EH (cell line): Measurements from ENCODE around the gene FBF1.

Experiments used
- DNase-seq: peaks from one replicate; pipeline ENCODE4 v3.0.0-alpha.2; 2015; ENCODE audit warnings: low read depth

Gene FBF1

GRCh38 chr17:75959051-75959838 lies 18.4 kb upstream of the FBF1 start:
- DNase-seq = no peak

DNA sequence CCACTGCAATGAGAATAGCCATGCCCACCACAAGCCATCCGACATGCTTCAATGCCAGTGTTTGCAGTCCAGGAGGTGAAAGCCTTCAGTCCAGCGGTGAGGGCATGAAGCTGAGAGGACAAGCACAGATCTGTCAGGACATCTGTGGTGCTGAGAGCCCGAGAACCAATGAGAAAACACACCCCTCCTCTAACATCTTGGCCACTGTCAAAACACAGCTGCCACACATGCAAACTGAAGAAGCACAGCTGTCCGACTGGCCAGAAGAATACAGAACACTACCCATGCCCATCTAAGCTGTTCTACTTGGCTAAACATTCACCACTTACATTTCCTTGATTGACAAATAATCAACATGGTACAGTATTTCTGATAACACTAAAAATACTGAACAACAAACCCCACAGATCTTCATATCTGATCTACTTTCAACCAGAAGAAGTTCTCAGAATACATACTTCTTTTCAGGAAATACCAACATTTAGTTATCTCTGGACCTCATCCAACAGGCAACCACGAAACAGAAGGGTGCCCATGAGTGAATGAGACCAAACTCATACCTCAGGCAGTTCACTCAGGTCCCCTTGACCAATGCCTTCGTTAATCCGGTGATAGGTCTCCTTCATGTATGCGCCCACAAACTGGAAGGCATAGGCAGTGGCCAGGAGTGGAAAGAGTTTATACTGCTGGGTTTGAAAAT lies 10.2 kb upstream of the FBF1 start:
- peak; percentile 62 for DNase-seq

DNA sequence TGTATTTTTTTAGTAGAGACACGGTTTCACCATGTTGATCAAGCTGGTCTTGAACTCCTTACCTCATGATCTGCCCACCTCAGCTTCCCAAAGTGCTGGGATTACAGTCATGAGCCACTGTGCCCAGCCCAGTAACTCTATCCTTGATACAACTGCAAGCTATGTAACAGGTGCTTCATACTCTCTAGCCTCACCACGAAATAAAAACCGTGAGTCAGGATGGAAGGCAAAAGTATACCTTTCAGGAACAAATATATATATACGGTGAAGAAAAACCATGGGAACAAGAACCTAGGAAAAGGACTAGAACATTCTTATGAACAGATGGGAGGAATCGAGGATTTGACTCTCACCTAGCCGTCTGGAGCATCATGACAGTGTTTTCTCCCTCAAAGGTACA lies 9.6 kb upstream of the FBF1 start:
- DNase-seq = no peak

DNA sequence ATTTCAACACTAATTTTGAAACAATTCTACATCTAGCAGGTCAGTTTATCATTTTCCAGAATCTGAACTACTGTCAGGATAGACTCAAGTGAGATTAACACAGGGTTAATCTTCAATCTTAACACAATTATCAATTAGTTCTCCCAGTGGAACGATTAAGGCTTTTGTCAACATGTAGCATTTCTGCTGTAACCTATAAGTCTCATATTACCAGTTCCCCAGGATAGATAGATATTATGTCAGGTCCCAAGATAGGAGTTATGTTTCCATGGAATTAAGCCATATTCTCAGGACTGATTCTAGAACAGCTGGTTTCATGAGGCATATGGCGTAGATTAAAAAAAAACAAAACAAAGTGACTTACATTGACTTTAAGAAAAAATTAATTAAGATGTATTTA lies 4.4 kb upstream of the FBF1 start:
- no peak for DNase-seq

- DNase-seq = no peak
These were observed 2.6 kb upstream of the FBF1 start for GRCh38 chr17:75943491-75943890.

- no peak for DNase-seq
These were observed 1.6 kb upstream of the FBF1 start for GRCh38 chr17:75942473-75942872.

GRCh38 chr17:75941442-75941819 lies 589 bp upstream of the FBF1 start:
- no peak for DNase-seq

DNA sequence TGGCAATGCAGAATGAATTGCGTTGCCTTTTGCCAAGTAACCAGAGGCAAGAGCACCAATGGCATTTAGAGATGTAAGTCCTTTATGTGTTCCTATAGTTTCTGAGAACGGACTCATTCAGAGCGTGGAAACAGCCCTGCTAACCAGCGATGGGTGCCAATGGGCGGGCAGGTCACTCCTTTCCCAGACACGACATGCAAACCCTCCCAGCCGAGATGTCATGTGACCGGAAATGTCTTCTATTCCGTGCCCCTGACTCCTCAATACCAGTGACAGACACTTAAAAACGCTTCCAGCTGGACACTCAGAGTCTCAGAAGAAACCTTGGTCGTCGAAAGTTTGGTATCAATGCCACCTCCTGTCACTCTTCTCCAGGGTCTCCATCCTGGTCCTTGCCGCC lies 3.2 kb downstream of the FBF1 start:
- DNase-seq = no peak

DNA sequence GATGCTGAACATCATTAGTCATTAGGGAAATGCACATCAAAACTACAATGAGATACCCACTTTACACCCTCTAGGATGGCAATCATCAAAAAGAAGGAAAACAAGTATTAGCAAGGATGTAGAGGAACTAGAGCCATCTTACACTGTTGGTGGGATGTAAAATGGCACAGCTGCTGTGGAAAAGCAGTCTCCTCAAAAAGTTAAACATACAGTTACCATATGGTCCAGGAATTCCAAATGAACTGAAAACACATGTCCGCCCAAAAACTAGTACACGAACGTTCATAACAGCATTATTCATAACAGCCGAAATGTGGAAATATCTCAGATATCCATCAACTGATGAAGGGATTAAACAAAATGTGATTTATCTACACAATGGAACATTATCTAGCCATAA lies 7.0 kb downstream of the FBF1 start:
- no peak for DNase-seq

- DNase-seq = no peak
These were observed 8.0 kb downstream of the FBF1 start for GRCh38 chr17:75932852-75933251.

GRCh38 chr17:75931062-75931461 lies 9.8 kb downstream of the FBF1 start:
- DNase-seq = no peak

GRCh38 chr17:75927286-75927922 lies 13.4 kb downstream of the FBF1 start:
- peak; percentile 25 for DNase-seq

DNA sequence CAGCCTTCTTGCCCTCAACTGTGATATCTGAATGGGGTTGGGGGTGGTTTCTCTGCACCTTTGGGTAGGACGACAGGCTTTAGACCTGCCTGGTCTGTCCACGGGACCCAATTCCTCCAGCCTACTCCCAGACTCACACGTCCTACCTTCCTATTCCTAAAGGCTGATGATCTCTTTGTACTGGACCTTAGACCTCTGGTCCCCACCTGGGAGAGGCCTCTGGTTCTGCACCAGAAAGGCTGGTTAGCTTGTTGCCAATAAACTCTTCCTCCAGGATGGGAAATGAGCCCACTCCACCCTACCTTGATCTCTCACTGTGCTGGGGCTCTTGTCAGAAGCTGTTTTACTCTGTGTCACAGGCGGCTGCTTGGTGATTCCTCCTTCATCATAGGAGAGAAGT lies 14.4 kb downstream of the FBF1 start:
- no peak for DNase-seq

DNA sequence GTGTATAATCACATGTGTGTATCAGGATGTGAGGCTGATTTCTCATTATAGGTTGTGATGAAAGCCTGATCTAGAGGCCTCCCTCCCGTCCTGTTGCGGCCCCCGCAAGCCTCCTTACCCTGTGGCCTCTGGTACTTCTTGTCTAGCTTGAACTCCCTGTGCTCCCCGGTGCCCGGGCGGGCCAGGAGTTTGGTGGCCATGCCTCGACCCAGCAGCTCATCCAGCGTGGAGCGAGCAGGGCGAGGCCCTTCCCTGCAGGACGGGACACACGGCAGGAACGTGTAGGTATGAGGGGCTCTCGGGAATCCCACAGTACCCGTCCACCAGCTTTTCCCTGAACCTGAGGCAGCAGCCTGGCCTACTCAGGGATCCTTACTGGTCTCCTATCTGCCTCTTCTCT lies 14.9 kb downstream of the FBF1 start:
- DNase-seq = no peak

DNA sequence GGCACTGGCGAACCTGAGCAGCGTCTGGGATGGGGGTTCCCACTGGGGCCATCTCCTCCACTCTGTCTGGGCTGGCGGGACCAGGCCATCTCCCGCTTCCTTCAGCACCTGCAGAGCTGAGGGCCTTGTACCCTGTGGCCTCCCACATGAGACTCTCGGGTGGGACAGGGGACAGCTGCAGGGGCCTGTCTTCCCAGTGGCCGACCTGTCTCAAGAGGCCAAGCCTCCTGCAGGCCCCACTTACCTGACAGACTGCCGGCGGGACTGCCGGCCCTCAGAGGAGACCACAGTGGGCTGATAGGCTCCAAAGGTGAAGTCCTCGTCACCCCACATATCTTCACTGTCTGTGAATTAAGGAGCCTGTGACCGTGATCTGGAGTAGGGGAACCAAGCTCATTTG lies 15.7 kb downstream of the FBF1 start:
- DNase-seq = no peak

- no peak for DNase-seq
These were observed 17.6 kb downstream of the FBF1 start for GRCh38 chr17:75922963-75923874.

- no peak for DNase-seq
These were observed 18.5 kb downstream of the FBF1 start for GRCh38 chr17:75922173-75922961.

GRCh38 chr17:75921596-75921995 lies 19.2 kb downstream of the FBF1 start:
- DNase-seq = no peak

DNA sequence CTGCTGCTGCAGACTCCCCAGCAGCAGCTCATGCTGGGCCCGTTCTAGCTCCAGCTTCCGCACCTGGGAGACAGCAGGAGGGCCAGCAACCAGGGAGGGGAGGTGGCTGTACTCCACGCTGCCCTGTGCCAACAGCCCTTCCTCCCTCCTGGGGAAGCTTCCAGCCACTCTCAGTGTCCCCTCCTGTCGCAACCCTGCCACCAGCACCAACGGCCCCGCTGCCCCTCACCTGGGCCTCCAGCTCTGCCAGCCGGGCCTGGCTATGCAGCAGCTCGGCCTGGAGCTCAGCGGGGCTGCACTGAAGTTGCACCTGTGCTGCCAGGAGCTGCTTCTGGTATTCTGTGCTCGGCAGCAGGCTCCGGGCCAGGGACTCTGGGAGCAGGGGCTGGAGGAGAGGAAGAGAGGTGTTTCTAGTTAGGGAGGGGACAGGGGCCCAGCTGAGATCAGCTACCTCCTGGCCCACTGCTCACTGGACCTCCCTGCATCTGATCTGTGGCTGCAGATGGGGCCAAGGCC lies 20.7 kb downstream of the FBF1 start:
- no peak for DNase-seq

GRCh38 chr17:75919611-75920010 lies 21.2 kb downstream of the FBF1 start:
- DNase-seq = no peak

DNA sequence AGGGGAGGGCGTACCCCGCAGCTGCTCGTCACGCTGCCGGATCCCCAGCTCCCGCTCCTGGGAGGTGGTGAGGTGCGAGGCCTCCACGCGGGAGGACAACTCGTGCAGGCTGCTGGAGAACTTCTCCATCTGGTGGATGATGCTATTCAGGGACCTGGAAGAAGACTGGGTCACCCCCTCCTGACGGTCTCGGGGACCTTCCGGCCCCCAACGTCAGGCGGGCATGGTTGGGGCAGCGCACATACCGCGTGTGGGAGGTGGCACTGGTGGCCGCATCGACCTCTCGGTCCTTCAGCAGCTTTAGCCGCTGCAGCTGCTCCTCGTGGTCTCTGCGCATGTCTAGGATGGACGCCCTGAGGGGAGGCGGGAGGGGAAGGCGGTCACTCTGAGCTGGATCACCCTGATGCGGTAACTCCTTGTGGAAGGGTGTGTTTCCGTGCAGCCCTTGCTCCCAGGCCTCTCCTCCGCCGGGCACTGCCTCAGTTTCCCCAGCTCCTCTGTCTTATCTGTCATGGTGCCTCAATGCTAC lies 22.9 kb downstream of the FBF1 start:
- no peak for DNase-seq
